Pancreas (tissue), 10 donors: Measurements from ENCODE around the gene S100B. TPM values are rescaled to one million over a fixed set of nuclear protein-coding genes. Genes with fewer than 3 reads are reported as not detected.

Experiments used
- ATAC-seq, 4 donors: fragments of 200-7000 bp; cut with Tn5 transposase; one replicate each; pipeline versions ENCODE4 v1.8.0 to v1.9.1; 2020; ENCODE audit warnings: mild to moderate bottlenecking in 4 of 4, moderate library complexity in 4 of 4
- DNase-seq, 6 donors: peaks; one replicate each; pipeline ENCODE4 v3.0.0-alpha.2; 2020
- FAIRE-seq: peaks from 2 replicates; lab custom pipeline; 2012; peaks lifted over from hg19 to GRCh38; lab: Jason Lieb, UNC
- H3K27ac ChIP-seq, 4 donors: fragments of 200-600 bp; sonication (generic); 1 replicate in 3 of 4; 2 replicates in 1 of 4; pipeline versions ENCODE4 v1.5.0 to v1.8.0; 2020
- H3K27me3 ChIP-seq, 4 donors: fragments of 200-600 bp; one replicate each; pipeline ENCODE4 v1.8.0; 2021
- H3K36me3 ChIP-seq, 3 donors: fragments of 200-600 bp; sonication (generic) in 1 of 3; one replicate each; pipeline versions ENCODE4 v1.5.0 to v1.8.0; 2020 to 2021
- H3K4me1 ChIP-seq, 3 donors: fragments of 200-600 bp; one replicate each; pipeline ENCODE4 v1.8.0; 2021
- H3K4me3 ChIP-seq, 4 donors: fragments of 200-600 bp; sonication (generic) in 2 of 4; one replicate each; pipeline versions ENCODE4 v1.5.0 to v1.8.0; 2020 to 2021
- H3K9me3 ChIP-seq, 4 donors: fragments of 200-600 bp; one replicate each; pipeline ENCODE4 v1.8.0; 2021
- WGBS, 2 donors: extraction: QIAGEN DNeasy Blood & Tissue Kit; methylation state at CpG; one replicate each; pipeline ENCODE4 v1.1.7; 2013; 5-methylcytosine and 5-hydroxymethylcytosine counted together
- intact Hi-C, 3 donors: fragments of 100-400 bp; cut with DNase I; formaldehyde crosslinking; loops; one replicate each; pipeline versions ENCODE4 v1.11.1 to v1.14.2; 2022
- polyA plus RNA-seq, 2 donors: library from polyadenylated mRNA; stranded (reverse); fragments of 200-250 nt; gene quantifications; one replicate each; pipeline ENCODE4 v1.2.3, GENCODE V29; 2013
- total RNA-seq, 6 donors: library from RNA; stranded (reverse); fragmentation: NEBNext Ultra II Directional in 4 of 6; extraction: Animal tissue kit (Norgen Biotek cat#: 25700) in 4 of 6; gene quantifications; one replicate each; pipeline versions ENCODE4 v1.2.1 to v1.2.4, GENCODE V29; 2021 to 2023
- TF ChIP-seq, protein P1 (sequence below), 4 donors: fragments of 200-600 bp; sonication (generic) in 3 of 4; IDR thresholded peaks; one replicate each; pipeline versions ENCODE4 v1.5.0 to v1.8.0; 2021; ENCODE audit warnings: antibody characterized with exemption in 4 of 4
- donor health status: healthy with polysubstance abuse.
- donor health status: DM: no; HTN: no; CAD: no; lungs with moderate emphysema.
- donor health status: DM: no; HTN: no; CAD: no.
- donor health status: control.
- donor health status: control.
- donor health status: Bipolar disorder and iron deficiency.
- donor health status: DM: yes; HTN: yes; CAD: no.
- donor health status: DM: no; HTN: no; CAD: no.
- donor health status: DM: no; HTN: no; CAD: no.
- donor health status: DM: yes; HTN: yes; CAD: no.

S100B gene
- total and polyA plus RNA-seq, 8 donors, result 0.46 to 10.8 (median 2.0) TPM

- no peak for ATAC-seq
- 85 to 89% methylated on average over 14 of the region's 14 CpGs for WGBS, 2 donors
- H3K36me3 ChIP-seq, result peaks cover 0 to 27% (median 6%) of the 10 kb centered on the region in 3 donors
- peak in 1 of 6 donors; percentile 55 for DNase-seq
- no peak overlapping the region for H3K4me3 ChIP-seq
- no peaks in the 10 kb centered on the region for H3K9me3 ChIP-seq
- FAIRE-seq, result no peak
- no peaks in the 10 kb centered on the region for H3K4me1 ChIP-seq
- H3K27ac ChIP-seq, result no peak overlapping the region
- H3K27me3 ChIP-seq, result no peaks in the 10 kb centered on the region
- TF ChIP-seq, protein P1, sequence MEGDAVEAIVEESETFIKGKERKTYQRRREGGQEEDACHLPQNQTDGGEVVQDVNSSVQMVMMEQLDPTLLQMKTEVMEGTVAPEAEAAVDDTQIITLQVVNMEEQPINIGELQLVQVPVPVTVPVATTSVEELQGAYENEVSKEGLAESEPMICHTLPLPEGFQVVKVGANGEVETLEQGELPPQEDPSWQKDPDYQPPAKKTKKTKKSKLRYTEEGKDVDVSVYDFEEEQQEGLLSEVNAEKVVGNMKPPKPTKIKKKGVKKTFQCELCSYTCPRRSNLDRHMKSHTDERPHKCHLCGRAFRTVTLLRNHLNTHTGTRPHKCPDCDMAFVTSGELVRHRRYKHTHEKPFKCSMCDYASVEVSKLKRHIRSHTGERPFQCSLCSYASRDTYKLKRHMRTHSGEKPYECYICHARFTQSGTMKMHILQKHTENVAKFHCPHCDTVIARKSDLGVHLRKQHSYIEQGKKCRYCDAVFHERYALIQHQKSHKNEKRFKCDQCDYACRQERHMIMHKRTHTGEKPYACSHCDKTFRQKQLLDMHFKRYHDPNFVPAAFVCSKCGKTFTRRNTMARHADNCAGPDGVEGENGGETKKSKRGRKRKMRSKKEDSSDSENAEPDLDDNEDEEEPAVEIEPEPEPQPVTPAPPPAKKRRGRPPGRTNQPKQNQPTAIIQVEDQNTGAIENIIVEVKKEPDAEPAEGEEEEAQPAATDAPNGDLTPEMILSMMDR (IDR thresholded peaks at IDR 0.05), result no peak
- intact Hi-C loops, result no loop called here
Measured at GRCh38 chr21:46562964-46563607, 41.8 kb downstream of the S100B start.

DNA sequence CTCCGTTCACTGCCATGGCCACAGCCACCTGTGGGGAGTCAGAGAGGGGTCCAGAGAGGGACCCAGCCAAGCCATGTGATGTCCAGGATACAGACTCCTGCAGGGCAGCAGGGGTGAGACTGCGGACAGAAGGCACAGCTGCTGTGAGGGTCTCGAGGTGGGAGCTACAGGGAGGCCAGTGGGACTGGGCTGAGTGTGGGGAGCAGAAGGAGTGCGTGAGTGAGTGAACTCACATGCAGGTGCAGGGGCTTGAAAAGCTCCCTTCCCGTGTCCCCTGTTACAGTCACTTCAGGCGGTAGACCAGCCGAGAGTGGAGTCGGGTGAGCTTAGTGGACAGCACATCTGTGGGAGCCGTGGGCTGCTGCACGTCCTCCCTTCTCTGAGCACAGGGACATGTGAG, 42.4 kb downstream of the S100B start:
- Histone ChIP-seq H3K4me1 (no peaks in the 10 kb centered on the region), H3K36me3 (peaks cover 0 to 21% (median 6%) of the 10 kb centered on the region in 3 donors), H3K27me3 (no peaks in the 10 kb centered on the region), H3K27ac (no peak overlapping the region), H3K4me3 (no peak overlapping the region), H3K9me3 (no peaks in the 10 kb centered on the region)
- ATAC-seq (no peak), FAIRE-seq (no peak), DNase-seq (peak in 1 of 6 donors; percentile 44)
- intact Hi-C loops, result no loop called here
- TF ChIP-seq, protein P1 (IDR thresholded peaks at IDR 0.05), result no peak
- 94 to 95% methylated on average over 10 of the region's 10 CpGs for WGBS, 2 donors

- Histone ChIP-seq H3K27ac (no peak overlapping the region), H3K4me3 (no peak overlapping the region), H3K36me3 (peaks cover 0 to 17% (median 6%) of the 10 kb centered on the region in 3 donors), H3K4me1 (no peaks in the 10 kb centered on the region), H3K9me3 (no peaks in the 10 kb centered on the region), H3K27me3 (no peaks in the 10 kb centered on the region)
- DNase-seq, result no peak
- intact Hi-C loops, result no loop called here
- FAIRE-seq, result no peak
- 92 to 93% methylated on average over 19 of the region's 19 CpGs for WGBS, 2 donors
- no peak for ATAC-seq
- TF ChIP-seq, protein P1 (IDR thresholded peaks at IDR 0.05), result no peak
Measured at GRCh38 chr21:46561445-46562090, 43.3 kb downstream of the S100B start.

- Histone ChIP-seq H3K27ac (no peak overlapping the region), H3K36me3 (peaks cover 0 to 9% (median 6%) of the 10 kb centered on the region in 3 donors), H3K27me3 (no peaks in the 10 kb centered on the region), H3K9me3 (no peaks in the 10 kb centered on the region), H3K4me1 (no peaks in the 10 kb centered on the region), H3K4me3 (no peak overlapping the region)
- FAIRE-seq, result no peak
- intact Hi-C loops, result no loop called here
- ATAC-seq, result no peak
- DNase-seq, result peak in 1 of 6 donors; percentile 37
- TF ChIP-seq, protein P1 (IDR thresholded peaks at IDR 0.05), result no peak
- 92 to 95% methylated on average over 19 of the region's 19 CpGs for WGBS, 2 donors
Measured at GRCh38 chr21:46560568-46561444, 44.1 kb downstream of the S100B start.
